ENCODE measurements around the gene PDLIM7.

Gene PDLIM7

GRCh38 chr5:177508221-177508611 lies 10.8 kb upstream of the PDLIM7 start:
- in situ Hi-C loops (cut with HindIII; ENCODE audit: low sequenced_read_pairs): no loop called here

- in situ Hi-C loops (cut with HindIII; ENCODE audit: low sequenced_read_pairs): no loop called here
Measured at GRCh38 chr5:177507596-177508220, 10.3 kb upstream of the PDLIM7 start.

- in situ Hi-C loops (cut with HindIII; ENCODE audit: low sequenced_read_pairs): no loop called here
Measured at GRCh38 chr5:177507165-177507564, 9.8 kb upstream of the PDLIM7 start.

- in situ Hi-C loops (cut with HindIII; ENCODE audit: low sequenced_read_pairs): no loop called here
Measured at GRCh38 chr5:177505075-177505474, 7.7 kb upstream of the PDLIM7 start.

GRCh38 chr5:177504086-177505056 lies 7.0 kb upstream of the PDLIM7 start:
- in situ Hi-C loops (cut with HindIII; ENCODE audit: low sequenced_read_pairs): no loop called here

- in situ Hi-C loops (cut with HindIII; ENCODE audit: low sequenced_read_pairs): no loop called here
Measured at GRCh38 chr5:177503351-177504085, 6.1 kb upstream of the PDLIM7 start.

- in situ Hi-C loops (cut with HindIII; ENCODE audit: low sequenced_read_pairs): no loop called here
Measured at GRCh38 chr5:177502886-177503285, 5.5 kb upstream of the PDLIM7 start.

- in situ Hi-C loops (cut with HindIII; ENCODE audit: low sequenced_read_pairs): no loop called here
Measured at GRCh38 chr5:177501874-177502678, 4.7 kb upstream of the PDLIM7 start.

- in situ Hi-C loops (cut with HindIII; ENCODE audit: low sequenced_read_pairs): no loop called here
Measured at GRCh38 chr5:177500685-177501522, 3.5 kb upstream of the PDLIM7 start.

- in situ Hi-C loops (cut with HindIII; ENCODE audit: low sequenced_read_pairs): no loop called here
Measured at GRCh38 chr5:177499842-177500241, 2.4 kb upstream of the PDLIM7 start.

- in situ Hi-C loops (cut with HindIII; ENCODE audit: low sequenced_read_pairs): no loop called here
Measured at GRCh38 chr5:177498013-177498787, 796 bp upstream of the PDLIM7 start.

GRCh38 chr5:177496727-177497291 lies 595 bp downstream of the PDLIM7 start:
- in situ Hi-C loops (cut with HindIII; ENCODE audit: low sequenced_read_pairs): no loop called here

- in situ Hi-C loops (cut with HindIII; ENCODE audit: low sequenced_read_pairs): no loop called here
Measured at GRCh38 chr5:177496070-177496726, 1.2 kb downstream of the PDLIM7 start.

- in situ Hi-C loops (cut with HindIII; ENCODE audit: low sequenced_read_pairs): no loop called here
Measured at GRCh38 chr5:177495243-177496060, 2.0 kb downstream of the PDLIM7 start.

GRCh38 chr5:177494346-177495195 lies 2.8 kb downstream of the PDLIM7 start:
- in situ Hi-C loops (cut with HindIII; ENCODE audit: low sequenced_read_pairs): no loop called here

- in situ Hi-C loops (cut with HindIII; ENCODE audit: low sequenced_read_pairs): no loop called here
Measured at GRCh38 chr5:177493795-177494345, 3.5 kb downstream of the PDLIM7 start.
